ENCODE results near the gene HIPK3.

DNA sequence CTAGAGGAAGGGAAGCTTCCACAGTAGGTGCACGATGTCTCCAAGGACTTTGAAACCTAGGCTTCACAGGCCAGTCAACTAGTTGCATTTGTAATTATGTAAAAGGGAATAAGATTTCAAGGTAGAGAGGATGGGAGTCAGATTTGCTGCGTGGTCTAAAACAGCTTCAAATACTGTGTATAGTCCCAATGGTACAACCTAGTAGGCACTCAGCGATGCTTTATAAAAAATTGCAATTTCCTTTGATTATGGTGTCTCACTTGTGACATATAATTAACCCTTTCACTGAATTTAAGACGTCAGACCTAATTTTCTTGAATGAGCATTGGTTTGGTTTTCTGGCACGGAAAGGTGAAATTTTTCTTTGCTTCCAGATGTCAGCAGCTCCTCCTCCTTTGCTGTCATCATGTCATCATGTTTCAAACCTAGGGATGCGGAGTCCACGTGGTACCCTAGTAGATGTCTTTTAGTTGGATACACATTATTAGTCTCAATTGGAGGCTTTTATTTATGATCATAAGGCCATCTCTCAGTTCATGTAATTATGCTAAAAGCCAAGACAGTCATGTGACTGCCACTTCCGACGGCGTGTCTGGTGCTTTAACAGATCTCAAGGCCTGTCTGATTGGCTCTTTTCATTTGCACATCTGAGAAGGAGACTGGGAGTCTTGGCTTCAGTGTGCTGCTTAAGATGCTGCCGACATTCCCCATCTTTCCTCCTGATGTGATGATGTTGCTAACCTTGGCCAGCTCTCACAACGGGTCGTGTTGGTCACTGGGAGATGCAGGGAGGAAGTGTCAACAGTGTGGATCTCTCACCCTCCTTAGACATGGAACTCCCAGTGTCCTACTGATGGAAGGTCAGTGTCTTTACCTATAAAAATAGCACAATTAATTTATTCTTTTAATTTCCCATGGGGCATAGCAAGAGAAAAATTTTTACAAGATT, 134.0 kb downstream of the HIPK3 start:
- TF ChIP-seq GATA2 (IDR thresholded peaks at IDR 0.05; ENCODE audit: low read depth, low read length): no peak
- TF ChIP-seq GATA3 (IDR thresholded peaks at IDR 0.05; ENCODE audit: low read depth, low read length): no peak

Measured in SH-SY5Y (cell line).